GM12892 (cell line): ENCODE measurements around the gene GCLM.

Source experiments
- POLR2A ChIP-seq: IDR thresholded peaks from 2 replicates; pipeline ENCODE4 v1.6.1; 2011; ENCODE audit warnings: low read depth, low read length, control low read depth
- POLR2AphosphoS5 ChIP-seq: IDR thresholded peaks from 2 replicates; pipeline ENCODE4 v1.6.1; 2011; ENCODE audit warnings: low read depth, low read length, control low read depth

GRCh38 chr1:93878889-93879586, 30.2 kb downstream of the GCLM start, which contains the start of gene DNTTIP2:
- peak; percentile 99 for TF ChIP-seq POLR2AphosphoS5
- peak; percentile 97 for TF ChIP-seq POLR2A
